Urinary bladder (tissue), 4 donors: ENCODE data around the gene JCAD. TPM values are rescaled to one million over a fixed set of nuclear protein-coding genes. Genes with fewer than 3 reads are reported as not detected.

ENCODE experiments used
- DNase-seq: peaks from one replicate; pipeline ENCODE4 v3.0.0-alpha.2; 2015; ENCODE audit errors: extremely low spot score
- H3K27ac ChIP-seq: one replicate; pipeline ENCODE4 v1.5.1; 2013; ENCODE audit warnings: low read depth, mild to moderate bottlenecking, moderate library complexity
- H3K36me3 ChIP-seq: one replicate; pipeline ENCODE4 v1.6.1; 2013; ENCODE audit warnings: mild to moderate bottlenecking, moderate library complexity; ENCODE audit not compliant: insufficient read depth
- H3K4me1 ChIP-seq: one replicate; pipeline ENCODE4 v1.6.1; 2013; ENCODE audit warnings: mild to moderate bottlenecking, moderate library complexity; ENCODE audit not compliant: insufficient read depth
- H3K4me3 ChIP-seq: one replicate; pipeline ENCODE4 v1.5.1; 2013; ENCODE audit warnings: low read depth, low read length
- WGBS: extraction: QIAGEN DNeasy Blood & Tissue Kit; methylation state at CpG from one replicate; pipeline ENCODE4 v1.1.7; 2013; 5-methylcytosine and 5-hydroxymethylcytosine counted together
- polyA plus RNA-seq: library from polyadenylated mRNA; stranded (reverse); fragments of 200-250 nt; gene quantifications from one replicate; pipeline ENCODE4 v1.2.3, GENCODE V29; 2013
- total RNA-seq: library from RNA; depleted of rRNA; stranded (reverse); fragments of >200 nt; gene quantifications from one replicate; pipeline ENCODE4 v1.2.3, GENCODE V29; 2014
- donor health status: healthy with polysubstance abuse.
- donor health status: healthy.

The JCAD gene
- total and polyA plus RNA-seq, 2 donors = 35.2 to 52.0 TPM

GRCh38 chr10:30088178-30088577, 28.8 kb upstream of the JCAD start:
- WGBS = 27% methylated on average over 3 of the region's 3 CpGs
- Histone ChIP-seq H3K36me3 (no peaks in the 10 kb centered on the region), H3K4me3 (no peak overlapping the region), H3K4me1 (no peaks in the 10 kb centered on the region), H3K27ac (no peak overlapping the region)
- no peak for DNase-seq

- WGBS = 86% methylated on average over 1 of the region's 1 CpG
- H3K4me1 ChIP-seq = no peaks in the 10 kb centered on the region
These were observed 24.5 kb upstream of the JCAD start for GRCh38 chr10:30083934-30084333.

DNA sequence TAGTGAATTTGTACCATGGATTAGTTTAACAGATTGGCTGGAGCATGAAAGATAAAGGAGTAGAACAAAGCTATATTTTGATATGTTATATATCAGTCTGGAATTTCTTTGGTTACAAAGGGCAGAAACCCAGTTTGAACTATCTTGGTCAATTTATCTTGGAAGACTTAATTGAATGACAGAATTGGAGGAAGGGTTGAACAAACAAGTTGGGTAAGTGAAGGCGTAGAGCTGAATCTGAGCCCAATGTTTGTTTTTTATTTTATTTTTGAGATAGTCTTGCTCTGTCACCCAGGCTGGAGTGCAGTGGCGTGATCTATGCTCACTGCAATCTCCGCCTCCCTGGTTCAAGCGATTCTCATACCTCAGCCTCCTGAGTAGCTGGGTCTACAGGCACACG, 21.8 kb upstream of the JCAD start:
- no peak for DNase-seq
- Histone ChIP-seq H3K4me3 (no peak overlapping the region), H3K27ac (no peak overlapping the region), H3K4me1 (no peaks in the 10 kb centered on the region), H3K36me3 (no peaks in the 10 kb centered on the region)
- WGBS = 96% methylated on average over 5 of the region's 5 CpGs

More at GRCh38 chr10:30083934-30084333, 24.5 kb upstream of the JCAD start:
- Histone ChIP-seq H3K36me3 (no peaks in the 10 kb centered on the region), H3K27ac (no peak overlapping the region), H3K4me3 (no peak overlapping the region)
- no peak for DNase-seq

DNA sequence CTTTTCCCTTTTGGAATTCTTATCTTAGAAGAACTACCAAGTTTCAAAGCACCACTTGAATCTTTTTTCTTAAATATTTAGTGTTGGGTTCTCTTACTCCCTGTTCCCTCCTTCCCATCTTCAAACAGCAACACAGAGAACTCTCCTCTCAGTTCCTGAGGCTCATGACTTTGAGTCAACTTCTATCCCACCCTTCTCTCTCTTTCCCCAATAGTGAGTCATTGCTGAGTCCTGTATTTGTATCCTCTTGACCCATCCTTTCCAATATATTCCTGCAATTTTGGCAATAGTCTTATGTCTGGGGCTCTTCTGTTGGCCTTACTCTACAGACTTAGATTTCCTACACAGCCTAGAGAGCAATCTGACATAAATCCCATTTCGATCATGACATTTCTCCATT, 20.8 kb upstream of the JCAD start:
- no peaks in the 10 kb centered on the region for H3K36me3 ChIP-seq
- H3K27ac ChIP-seq = no peak overlapping the region
- no peak overlapping the region for H3K4me3 ChIP-seq
- no peaks in the 10 kb centered on the region for H3K4me1 ChIP-seq
- DNase-seq = no peak
- WGBS = 96% methylated on average over 1 of the region's 1 CpG

DNA sequence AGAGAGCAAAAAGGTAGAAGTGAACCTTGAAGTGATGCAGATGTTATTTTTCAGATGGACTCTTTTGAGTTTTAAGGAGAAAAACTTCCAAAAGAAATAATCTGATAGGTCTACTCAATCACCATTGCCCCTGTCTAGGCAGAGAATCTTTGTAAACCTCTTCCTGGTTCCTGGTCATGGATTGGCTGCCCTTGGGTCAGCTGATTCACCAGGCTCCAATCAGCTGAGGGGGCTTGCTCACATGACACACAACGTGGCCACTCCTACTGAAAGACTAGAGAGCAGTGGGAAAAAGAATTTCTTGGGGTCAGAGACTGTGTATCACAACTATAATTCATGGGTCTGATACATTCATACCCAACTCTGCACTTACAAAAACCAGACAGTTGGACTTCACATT, 20.0 kb upstream of the JCAD start:
- no peak for DNase-seq
- H3K36me3 ChIP-seq = no peaks in the 10 kb centered on the region
- no peak overlapping the region for H3K27ac ChIP-seq
- H3K4me1 ChIP-seq = no peaks in the 10 kb centered on the region
- 96% methylated on average over 1 of the region's 1 CpG for WGBS
- no peak overlapping the region for H3K4me3 ChIP-seq

DNA sequence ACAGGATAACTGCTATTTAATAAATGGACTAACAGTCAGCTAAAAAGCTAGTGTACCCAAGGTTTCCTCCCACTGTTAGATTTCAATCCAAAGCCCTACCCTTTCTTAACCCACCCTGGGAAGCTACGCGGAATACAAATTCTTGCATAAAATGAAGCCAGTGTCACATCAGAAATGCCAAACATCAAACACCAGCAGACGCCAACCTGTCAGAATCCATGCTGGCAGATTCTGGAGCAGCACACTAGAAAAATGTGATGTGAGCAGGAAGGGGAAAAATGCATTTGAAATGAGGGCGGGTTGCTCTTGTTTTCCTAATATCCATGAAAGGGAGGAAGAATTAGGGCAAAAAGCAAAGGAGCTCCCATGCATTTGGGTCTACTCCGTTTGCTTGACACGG, 16.1 kb upstream of the JCAD start:
- no peak overlapping the region for H3K4me3 ChIP-seq
- H3K27ac ChIP-seq = no peak overlapping the region
- H3K4me1 ChIP-seq = no peaks in the 10 kb centered on the region
- DNase-seq = no peak
- WGBS = 94% methylated on average over 6 of the region's 6 CpGs
- H3K36me3 ChIP-seq = no peaks in the 10 kb centered on the region

GRCh38 chr10:30074933-30075332, 15.5 kb upstream of the JCAD start:
- Histone ChIP-seq H3K36me3 (no peaks in the 10 kb centered on the region), H3K4me1 (no peaks in the 10 kb centered on the region), H3K4me3 (no peak overlapping the region), H3K27ac (no peak overlapping the region)
- no peak for DNase-seq

DNA sequence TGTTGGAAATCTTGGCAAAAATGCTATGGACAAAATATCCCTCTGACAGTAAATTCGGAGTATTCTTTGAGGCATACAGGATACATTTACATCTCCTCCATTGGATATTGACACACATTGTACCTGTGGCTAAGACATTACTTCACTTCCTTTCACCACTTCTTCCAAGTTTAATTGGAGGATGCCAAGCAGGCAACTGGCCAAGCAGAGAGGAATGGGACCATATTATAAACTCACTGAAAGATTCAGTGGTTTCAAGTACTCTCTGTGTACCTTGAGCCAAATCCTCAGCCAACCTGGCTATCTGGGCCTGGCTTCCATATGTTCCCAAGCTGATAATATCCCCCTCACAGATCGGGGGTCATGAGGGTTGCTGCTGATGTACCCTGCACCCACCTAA, 14.7 kb upstream of the JCAD start:
- H3K36me3 ChIP-seq = no peaks in the 10 kb centered on the region
- H3K27ac ChIP-seq = no peak overlapping the region
- H3K4me3 ChIP-seq = no peak overlapping the region
- H3K4me1 ChIP-seq = no peaks in the 10 kb centered on the region
- WGBS = 68% methylated on average over 2 of the region's 2 CpGs
- no peak for DNase-seq

- Histone ChIP-seq H3K36me3 (no peaks in the 10 kb centered on the region), H3K4me3 (no peak overlapping the region), H3K4me1 (no peaks in the 10 kb centered on the region), H3K27ac (no peak overlapping the region)
- 71% methylated on average over 4 of the region's 4 CpGs for WGBS
- DNase-seq = no peak
These were observed 14.3 kb upstream of the JCAD start for GRCh38 chr10:30073767-30074060.

DNA sequence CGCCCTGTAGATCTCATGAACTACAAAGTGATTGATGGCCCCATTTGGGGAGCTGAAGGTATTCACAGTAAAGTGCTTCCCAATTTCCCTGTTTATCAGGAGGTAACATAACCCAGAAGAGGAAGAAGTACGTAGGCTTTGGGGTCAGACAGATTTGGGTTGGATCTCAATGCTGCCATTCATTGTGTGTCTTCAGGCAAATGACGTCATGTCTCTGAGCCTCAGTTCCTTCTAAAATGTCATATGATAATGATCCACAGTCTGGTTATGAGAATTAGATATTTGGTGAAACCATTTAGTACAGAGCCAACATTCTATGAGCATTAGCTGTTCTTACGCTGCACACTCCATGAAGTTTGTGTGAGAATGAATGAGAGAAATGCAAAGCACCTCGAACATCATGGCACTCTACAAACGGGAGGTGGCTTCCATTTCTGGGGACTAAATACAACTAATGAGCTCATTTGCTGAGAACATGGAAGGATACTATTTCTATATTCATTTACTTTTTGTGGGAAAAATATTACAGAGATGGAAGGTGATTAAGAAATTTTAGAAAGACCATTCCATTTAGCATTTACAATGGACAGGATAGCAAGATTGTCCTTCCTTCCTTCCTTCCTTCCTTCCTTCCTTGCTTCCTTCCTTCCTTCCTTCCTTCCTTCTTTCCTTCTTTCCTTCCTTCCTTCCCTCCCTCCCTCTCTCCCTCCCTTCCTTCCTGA, 13.8 kb upstream of the JCAD start:
- Histone ChIP-seq H3K36me3 (no peaks in the 10 kb centered on the region), H3K4me1 (no peaks in the 10 kb centered on the region), H3K4me3 (no peak overlapping the region), H3K27ac (no peak overlapping the region)
- 92% methylated on average over 6 of the region's 6 CpGs for WGBS
- DNase-seq = no peak

- no peak overlapping the region for H3K27ac ChIP-seq
- H3K36me3 ChIP-seq = no peaks in the 10 kb centered on the region
- H3K4me3 ChIP-seq = no peak overlapping the region
- H3K4me1 ChIP-seq = no peaks in the 10 kb centered on the region
- no peak for DNase-seq
These were observed 12.7 kb upstream of the JCAD start for GRCh38 chr10:30072068-30072467.

- no peak overlapping the region for H3K4me3 ChIP-seq
- WGBS = 43% methylated on average over 11 of the region's 11 CpGs
- DNase-seq = no peak
- no peaks in the 10 kb centered on the region for H3K4me1 ChIP-seq
- H3K27ac ChIP-seq = no peak overlapping the region
- H3K36me3 ChIP-seq = no peaks in the 10 kb centered on the region
These were observed 10.8 kb upstream of the JCAD start for GRCh38 chr10:30070001-30070685.

DNA sequence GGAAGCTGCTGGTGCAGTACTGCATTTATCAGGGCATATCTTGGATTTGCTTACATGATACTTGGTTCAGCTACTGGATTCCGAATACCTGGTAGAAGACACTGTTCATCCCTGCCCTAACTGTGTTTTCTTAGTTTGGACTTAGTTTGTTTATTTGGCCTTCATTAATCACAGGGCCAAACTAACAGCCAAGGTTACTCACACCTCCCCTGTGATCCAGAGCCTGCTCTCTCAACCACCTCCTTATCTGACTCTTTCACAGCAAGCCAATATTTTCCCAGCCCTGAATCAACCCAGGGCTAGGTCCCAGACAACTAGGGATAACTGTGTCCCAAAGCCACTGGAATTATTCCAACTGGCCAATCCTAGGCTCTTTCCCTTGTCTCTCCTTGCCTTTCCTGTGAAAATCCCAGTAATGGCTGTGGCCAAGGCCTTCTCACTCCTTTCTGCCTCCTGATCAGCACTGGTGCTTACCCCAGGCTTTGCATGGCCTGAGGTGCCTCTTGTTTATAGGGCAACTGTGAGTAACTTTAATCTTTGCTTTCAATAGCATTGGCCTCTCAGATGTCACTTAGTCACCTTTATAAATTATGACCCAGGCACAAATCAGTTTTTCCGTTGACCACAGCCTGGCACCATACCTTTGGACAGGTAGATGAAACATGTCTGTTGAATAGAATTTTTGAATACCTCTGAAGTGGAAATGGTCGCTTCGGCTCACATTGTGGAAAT, 9.3 kb upstream of the JCAD start:
- Histone ChIP-seq H3K27ac (no peak overlapping the region), H3K4me3 (no peak overlapping the region), H3K36me3 (no peaks in the 10 kb centered on the region), H3K4me1 (no peaks in the 10 kb centered on the region)
- DNase-seq = no peak
- WGBS = 93% methylated on average over 4 of the region's 4 CpGs

GRCh38 chr10:30063099-30063498, 3.7 kb upstream of the JCAD start:
- no peak overlapping the region for H3K27ac ChIP-seq
- H3K4me3 ChIP-seq = no peak overlapping the region
- no peaks in the 10 kb centered on the region for H3K36me3 ChIP-seq
- 68% methylated on average over 3 of the region's 3 CpGs for WGBS
- DNase-seq = no peak
- no peaks in the 10 kb centered on the region for H3K4me1 ChIP-seq
